AML-193 (cell line): ENCODE measurements around the gene GIGYF2.
"Not testable (repeated sequence)": the region's sequence is repeated elsewhere in the genome, so short reads cannot be mapped to it uniquely, and the experiment has no call there.

Source experiments
- DNase-seq, 2 experiments: peaks; one replicate each; lab custom pipeline; 2025; lab: John Stamatoyannopoulos, UW

Gene GIGYF2

GRCh38 chr2:232697059-232697806 is at the start of gene GIGYF2:
GIGYF2 (plus strand) TSS chr2:232697331; CDS start chr2:232735198, 37,867 bp downstream.
- DNase-seq = peak; percentile 83 to 84

DNA sequence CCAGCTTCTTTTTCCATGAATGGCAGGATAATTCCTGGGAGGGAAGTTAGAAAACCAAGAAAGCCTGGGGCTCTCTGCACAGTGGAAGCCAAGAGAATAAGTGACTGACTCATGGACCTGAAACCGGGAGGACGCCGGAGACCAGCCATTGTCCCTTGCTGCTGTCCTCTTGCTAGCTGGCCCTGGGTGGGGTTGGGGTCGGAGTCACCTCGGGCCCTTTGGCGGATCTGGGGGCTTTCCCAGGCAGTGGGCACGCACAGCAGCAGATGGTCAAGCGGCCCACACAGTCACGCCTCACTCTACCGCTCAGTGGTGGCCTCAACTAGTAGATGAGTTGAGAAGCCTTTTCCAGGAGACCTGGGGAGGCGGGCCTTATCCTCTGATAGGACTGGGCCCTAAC is 48.1 kb upstream of the GIGYF2 start:
- DNase-seq = no peak

- no peak for DNase-seq
Observed at GRCh38 chr2:232652505-232652851, 44.7 kb upstream of the GIGYF2 start.

DNA sequence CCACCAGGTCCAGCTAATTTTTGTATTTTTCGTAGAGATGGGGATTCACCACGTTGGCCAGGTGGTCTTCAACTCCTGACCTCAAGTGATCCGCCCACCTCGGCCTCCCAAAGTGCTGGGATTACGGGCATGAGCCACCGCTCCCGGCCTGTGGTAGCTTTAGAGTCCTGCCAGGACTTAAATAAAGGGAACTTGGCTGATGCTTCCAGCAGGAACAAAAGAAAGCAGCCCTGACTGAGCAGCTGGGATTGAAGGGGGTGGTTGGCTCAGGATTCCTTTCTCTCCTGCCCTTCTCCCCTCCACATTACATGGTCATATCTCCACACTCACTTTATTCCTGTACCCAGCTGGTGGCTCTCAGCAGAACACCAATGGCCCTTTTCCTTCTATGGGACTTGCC is 43.7 kb upstream of the GIGYF2 start:
- DNase-seq = no peak

- no peak for DNase-seq
Observed at GRCh38 chr2:232655392-232655791, 41.7 kb upstream of the GIGYF2 start.

DNA sequence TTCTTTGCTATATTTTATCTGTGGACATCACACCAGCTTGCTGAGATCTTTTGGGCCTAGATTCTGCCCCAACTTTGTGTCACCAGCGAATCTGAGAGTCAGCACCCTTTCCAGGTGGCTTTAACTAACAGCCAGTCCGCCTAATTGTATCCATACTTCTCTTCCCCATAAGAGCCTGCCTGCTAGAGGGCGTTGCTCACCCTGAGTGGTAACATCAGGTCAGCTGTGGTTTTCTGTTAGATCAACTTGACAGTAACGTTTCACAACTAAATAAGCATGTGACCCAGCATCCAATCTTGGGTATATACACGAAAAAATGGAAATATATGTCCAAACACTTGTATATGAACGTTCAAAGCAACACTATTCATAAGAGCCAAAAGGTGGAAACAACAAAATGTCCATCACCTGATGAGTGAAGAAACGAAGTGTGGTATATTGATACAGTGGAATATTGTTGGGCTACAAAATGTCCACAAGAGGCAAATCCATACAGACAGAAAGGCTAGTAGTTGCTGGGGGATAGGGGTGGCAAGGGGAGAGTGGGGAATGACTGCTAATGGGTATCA is 38.8 kb upstream of the GIGYF2 start:
- peak; percentile 35 to 36 for DNase-seq

- DNase-seq = no peak
Observed at GRCh38 chr2:232659359-232659758, 37.8 kb upstream of the GIGYF2 start.

GRCh38 chr2:232662486-232663260 is 34.5 kb upstream of the GIGYF2 start:
- DNase-seq = no peak

DNA sequence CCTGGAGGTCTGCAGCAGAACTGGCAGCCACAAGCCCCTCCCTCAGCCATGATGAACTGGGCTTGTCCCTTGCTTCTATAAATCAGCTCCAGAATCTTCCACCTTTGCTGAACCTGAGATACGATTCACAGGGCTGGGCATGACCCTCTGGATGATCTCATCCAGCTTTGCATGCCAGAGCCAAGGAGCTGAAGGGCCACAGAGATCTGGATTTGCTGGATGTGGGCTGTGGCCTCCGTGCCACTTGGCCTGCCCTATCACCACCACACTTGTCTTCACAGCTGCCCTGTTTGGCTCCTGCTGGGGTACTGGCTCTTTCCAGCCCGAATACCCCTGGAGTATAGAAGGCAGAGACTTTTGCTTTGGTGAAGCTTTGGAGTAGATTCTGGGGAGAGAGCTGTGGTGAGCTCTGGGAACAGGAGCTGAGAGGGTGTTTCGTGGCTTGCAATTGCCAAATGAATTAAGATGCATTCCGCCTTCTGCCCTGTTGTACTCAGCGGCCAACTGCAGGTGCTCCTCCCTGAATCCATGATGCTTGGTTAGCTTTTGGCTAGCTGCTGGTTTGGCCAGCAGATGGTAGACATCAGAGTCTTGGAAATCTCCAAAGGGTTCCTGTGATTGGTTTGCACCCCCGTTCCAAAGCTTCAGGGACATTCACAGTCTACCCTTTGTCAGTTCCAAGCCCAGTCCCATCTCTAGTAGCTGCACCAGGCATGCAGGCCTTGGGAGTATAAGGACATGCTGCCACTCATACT is 30.9 kb upstream of the GIGYF2 start:
- no peak for DNase-seq

GRCh38 chr2:232667989-232668583 is 29.0 kb upstream of the GIGYF2 start:
- DNase-seq = no peak

GRCh38 chr2:232668805-232669444 is 28.2 kb upstream of the GIGYF2 start:
- no peak for DNase-seq

- no peak for DNase-seq
Observed at GRCh38 chr2:232672588-232672987, 24.5 kb upstream of the GIGYF2 start.

DNA sequence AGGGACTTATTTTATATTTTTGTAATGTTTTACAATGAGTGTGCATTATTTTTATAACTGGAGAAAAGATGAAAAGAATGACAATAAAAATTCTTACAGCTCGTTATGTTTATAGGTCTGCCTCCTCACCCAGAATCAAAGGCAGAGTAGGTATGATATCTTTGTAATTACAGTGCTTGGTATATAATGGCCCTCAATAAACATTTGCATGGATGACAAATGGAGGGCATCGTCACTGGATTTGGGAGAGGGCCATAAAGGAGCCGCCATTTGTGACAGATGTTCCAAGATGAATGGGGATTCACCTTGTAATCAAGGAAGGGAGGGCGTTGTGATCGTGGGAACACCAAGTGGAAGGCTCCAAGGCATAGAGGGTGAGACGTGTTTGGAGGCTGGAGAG is 22.6 kb upstream of the GIGYF2 start:
- DNase-seq = no peak

GRCh38 chr2:232675381-232675780 is 21.8 kb upstream of the GIGYF2 start:
- no peak for DNase-seq

GRCh38 chr2:232680006-232680405 is 17.1 kb upstream of the GIGYF2 start:
- DNase-seq = no peak

DNA sequence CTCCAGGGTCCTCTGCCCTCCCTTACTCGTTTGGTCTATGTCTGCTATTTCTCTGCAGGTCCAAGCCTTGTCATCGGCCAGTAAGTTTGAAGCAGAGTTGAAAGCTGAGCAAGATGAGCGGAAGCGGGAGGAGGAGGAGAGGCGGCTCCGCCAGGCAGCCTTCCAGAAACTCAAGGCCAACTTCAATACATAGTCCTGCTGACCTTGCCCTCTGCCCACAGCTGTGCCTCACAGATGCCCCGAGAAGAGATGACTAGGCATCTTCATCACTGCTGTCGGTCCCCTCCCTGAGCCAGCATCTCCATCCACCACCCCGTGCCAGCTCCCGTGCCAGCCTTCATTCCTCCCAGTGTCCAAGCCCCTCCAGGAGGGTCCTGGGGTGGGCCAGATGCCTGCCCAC is 15.6 kb upstream of the GIGYF2 start:
- DNase-seq = no peak

GRCh38 chr2:232683368-232683767 is 13.8 kb upstream of the GIGYF2 start:
- DNase-seq = no peak

DNA sequence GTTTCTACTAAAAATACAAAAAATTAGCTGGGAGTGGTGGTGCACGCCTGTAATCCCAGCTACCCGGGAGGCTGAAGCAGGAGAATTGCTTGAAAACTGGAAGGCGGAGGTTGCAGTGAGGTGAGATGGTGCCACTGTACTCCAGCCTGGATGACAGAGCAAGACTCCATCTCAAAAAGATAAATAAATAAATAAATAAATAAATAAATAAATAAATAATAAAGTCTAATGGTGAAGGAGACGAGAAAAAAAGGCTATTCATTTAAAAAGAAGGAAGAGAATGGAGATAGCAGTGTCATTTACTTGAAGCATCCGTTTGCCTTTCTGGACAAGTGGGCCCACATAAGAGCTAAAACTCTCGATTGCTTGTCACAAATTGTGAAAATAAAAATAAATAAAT is 11.7 kb upstream of the GIGYF2 start:
- DNase-seq = not testable (repeated sequence)

DNA sequence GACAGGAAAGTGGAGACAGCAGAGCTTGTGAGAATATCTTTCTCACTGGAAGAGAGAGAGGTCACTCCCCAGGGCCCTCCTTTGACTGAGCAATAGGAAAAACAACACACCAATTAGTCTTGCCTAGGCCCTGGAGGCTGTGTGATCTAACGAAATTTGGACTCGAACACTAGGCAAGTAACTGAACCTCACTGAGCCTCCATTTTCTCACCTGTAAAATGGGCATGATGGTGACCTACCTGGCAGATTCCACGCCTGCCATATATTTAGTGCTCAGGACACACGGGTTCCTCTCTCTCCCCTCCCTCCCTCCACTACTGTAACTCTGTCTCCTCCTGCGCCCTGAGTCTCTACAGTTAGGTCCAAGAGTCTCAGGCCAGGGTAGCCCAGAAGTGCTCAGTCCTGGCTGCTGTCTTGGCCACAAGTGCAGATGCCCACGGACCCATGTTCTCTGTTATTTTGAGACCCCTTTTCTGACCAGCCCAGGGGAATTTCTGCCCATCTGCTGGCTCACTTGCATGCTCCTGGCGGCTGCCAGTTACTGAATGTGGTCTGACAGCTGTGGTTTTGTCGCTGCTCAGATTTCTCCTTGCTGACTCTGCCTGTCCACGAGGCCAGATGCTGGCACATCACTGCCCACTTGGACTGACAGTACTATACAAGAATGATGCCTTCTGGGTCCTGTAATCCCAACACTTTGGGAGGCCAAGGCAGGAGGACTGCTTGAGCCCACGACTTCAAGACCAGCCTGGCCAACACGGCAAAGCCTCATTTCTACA is 9.6 kb upstream of the GIGYF2 start:
- DNase-seq = no peak

DNA sequence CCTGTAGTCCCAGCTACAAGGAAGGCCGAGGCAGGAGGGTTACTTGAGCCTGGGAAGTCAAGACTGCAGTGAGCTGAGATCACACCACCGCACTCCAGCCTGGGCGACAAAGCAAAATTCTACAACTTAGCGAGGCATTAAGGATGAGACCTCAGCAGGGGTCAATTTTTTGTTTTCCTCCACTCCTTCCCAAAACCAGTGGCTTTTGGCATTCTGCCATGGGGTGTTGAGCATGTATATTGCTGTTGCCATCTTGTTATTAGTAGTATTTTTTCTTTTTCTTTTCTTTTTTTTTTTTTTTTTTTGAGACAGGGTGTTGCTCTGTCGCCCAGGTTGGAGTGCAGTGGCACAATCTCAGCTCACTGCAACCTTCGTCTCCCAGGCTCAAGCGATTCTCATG is 8.9 kb upstream of the GIGYF2 start:
- DNase-seq = no peak
